Mammary epithelial cell (primary cell): ENCODE results near the gene MARCHF3.

Source experiments
- EZH2 ChIP-seq: IDR thresholded peaks from 2 replicates; pipeline ENCODE4 v1.6.1; 2012; ENCODE audit warnings: low read length, inconsistent platforms, borderline replicate concordance
- TF ChIP-seq, protein P1 (sequence below), 2 donors: IDR thresholded peaks in 1 of 2; conservative IDR thresholded peaks in 1 of 2; 2 replicates each; pipeline ENCODE4 v1.5.1; 2011 to 2012; ENCODE audit warnings: inconsistent platforms in 2 of 2, low read length in 2 of 2, mild to moderate bottlenecking in 2 of 2, control low read depth in 1 of 2, low read depth in 1 of 2; ENCODE audit not compliant: insufficient read depth in 1 of 2; ENCODE audit errors: extremely low read depth in 1 of 2

DNA sequence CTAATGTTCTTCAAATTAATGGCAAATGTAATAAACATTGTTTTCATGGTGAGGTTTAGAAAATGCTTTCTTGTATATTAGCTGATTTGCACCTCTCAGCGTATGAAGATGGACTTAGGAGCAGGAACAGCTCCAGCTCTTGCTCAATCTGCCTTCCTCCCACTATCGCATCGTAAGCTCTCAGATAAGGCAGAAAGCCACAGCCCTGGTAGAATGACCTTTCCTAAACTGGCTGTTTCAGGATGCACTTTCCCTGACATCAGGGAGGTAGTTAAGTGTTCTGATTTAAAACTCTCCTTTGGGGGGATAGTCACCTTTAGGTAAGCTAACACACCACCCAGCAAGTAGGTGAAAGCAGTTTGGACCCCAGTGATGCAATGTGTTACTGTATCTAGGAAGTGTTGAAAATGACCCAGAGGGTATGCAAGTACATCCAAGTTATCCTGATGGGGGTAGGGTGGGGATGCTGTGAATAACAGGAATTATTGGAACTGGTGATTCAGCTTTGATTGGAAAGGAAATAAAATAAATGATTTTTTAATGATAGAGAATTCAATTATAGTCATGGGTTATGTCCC lies 181.2 kb downstream of the MARCHF3 start:
- TF ChIP-seq, protein P1, sequence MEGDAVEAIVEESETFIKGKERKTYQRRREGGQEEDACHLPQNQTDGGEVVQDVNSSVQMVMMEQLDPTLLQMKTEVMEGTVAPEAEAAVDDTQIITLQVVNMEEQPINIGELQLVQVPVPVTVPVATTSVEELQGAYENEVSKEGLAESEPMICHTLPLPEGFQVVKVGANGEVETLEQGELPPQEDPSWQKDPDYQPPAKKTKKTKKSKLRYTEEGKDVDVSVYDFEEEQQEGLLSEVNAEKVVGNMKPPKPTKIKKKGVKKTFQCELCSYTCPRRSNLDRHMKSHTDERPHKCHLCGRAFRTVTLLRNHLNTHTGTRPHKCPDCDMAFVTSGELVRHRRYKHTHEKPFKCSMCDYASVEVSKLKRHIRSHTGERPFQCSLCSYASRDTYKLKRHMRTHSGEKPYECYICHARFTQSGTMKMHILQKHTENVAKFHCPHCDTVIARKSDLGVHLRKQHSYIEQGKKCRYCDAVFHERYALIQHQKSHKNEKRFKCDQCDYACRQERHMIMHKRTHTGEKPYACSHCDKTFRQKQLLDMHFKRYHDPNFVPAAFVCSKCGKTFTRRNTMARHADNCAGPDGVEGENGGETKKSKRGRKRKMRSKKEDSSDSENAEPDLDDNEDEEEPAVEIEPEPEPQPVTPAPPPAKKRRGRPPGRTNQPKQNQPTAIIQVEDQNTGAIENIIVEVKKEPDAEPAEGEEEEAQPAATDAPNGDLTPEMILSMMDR (conservative IDR thresholded peaks at IDR 0.05 in 1 of 2, IDR thresholded peaks at IDR 0.05 in 1 of 2; ENCODE audit: extremely low read depth in 1 of 2, insufficient read depth in 1 of 2, low read depth in 1 of 2, low read length in 2 of 2) = no peak
- no peak for TF ChIP-seq EZH2
